ENCODE results near the gene CLGN.

DNA sequence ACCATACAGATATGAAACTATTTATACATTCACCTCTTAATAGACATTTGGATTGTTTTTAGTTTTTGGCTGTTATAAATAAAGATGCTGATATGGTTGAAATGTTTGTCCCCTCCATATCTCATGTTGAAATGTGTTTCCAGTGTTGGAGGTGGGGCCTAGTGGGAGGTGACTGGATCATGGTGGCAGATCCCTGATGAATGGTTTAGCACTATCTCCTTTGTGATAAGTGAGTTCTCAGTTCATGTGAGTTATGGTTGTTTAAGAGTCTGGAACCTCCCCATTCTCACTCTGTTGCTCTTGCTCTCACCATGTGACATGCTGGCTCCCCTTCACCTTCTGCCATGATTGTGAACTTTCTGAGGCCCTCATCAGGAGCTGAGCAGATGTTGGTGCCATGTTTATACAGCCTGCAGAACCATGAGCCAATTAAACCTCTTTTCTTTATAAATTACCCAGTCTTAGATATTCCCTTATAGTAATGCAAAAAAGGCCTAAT, 12.2 kb upstream of the CLGN start:
- TF ChIP-seq, protein P1, sequence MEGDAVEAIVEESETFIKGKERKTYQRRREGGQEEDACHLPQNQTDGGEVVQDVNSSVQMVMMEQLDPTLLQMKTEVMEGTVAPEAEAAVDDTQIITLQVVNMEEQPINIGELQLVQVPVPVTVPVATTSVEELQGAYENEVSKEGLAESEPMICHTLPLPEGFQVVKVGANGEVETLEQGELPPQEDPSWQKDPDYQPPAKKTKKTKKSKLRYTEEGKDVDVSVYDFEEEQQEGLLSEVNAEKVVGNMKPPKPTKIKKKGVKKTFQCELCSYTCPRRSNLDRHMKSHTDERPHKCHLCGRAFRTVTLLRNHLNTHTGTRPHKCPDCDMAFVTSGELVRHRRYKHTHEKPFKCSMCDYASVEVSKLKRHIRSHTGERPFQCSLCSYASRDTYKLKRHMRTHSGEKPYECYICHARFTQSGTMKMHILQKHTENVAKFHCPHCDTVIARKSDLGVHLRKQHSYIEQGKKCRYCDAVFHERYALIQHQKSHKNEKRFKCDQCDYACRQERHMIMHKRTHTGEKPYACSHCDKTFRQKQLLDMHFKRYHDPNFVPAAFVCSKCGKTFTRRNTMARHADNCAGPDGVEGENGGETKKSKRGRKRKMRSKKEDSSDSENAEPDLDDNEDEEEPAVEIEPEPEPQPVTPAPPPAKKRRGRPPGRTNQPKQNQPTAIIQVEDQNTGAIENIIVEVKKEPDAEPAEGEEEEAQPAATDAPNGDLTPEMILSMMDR (IDR thresholded peaks at IDR 0.05), result no peak
- TF ChIP-seq EZH2 (IDR thresholded peaks at IDR 0.05) (no peak), EZH2phosphoT487 (IDR thresholded peaks at IDR 0.05) (no peak)
